Measurements from ENCODE around the gene SHPK. TPM values are rescaled to one million over a fixed set of nuclear protein-coding genes. Genes with fewer than 3 reads are reported as not detected.

Gene SHPK
- total RNA-seq, 1 experiment from 2014 or later = 20.0 TPM

DNA sequence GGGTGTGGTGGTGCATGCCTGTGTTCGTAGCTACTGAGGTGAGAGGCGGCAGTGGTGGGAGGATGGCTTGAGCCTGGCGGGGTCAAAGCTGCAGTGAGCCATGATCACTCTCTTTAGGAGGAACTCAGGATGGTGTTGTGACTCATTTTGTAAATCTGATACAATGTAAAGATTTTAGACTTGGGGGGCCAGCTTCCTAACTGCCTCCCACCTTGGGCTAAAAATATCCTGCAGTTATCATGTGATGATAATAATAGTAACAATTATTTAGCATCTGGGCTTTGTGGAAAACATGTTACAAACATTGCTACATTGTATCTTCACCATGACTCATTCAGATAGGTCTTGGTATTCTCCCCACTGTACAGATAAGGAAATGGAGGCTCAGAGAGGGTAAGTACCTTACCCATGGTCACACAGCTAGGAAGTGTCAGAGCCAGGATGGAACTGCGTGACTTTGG is 7.9 kb upstream of the SHPK start:
- Histone ChIP-seq H3K4me1 (ENCODE audit: insufficient read depth, low read length, poor library complexity, severe bottlenecking) (no peaks in the 10 kb centered on the region), H3K36me3 (ENCODE audit: insufficient read depth, low read length, poor library complexity, severe bottlenecking) (no peaks in the 10 kb centered on the region), H3K27ac (ENCODE audit: low read depth, low read length, poor library complexity, severe bottlenecking) (no peak overlapping the region), H3K9me3 (ENCODE audit: low read depth, low read length, poor library complexity, severe bottlenecking) (no peaks in the 10 kb centered on the region), H3K27me3 (replicated peaks; ENCODE audit: insufficient read depth, low read depth, low read length, poor library complexity) (no peaks in the 10 kb centered on the region), H3K4me3 (ENCODE audit: low read depth, low read length, poor library complexity, severe bottlenecking) (no peak overlapping the region)
- intact Hi-C loops (cut with micrococcal nuclease; ENCODE audit: unreplicated experiment) = loop anchor here (10.0 kb wide), 1 partner anchor 599 kb away; no protein-coding TSS in a partner anchor
- ChIA-PET POLR2A (ENCODE audit: low non-redundant PET) (no interaction called here), CTCF (no interaction called here)
- BruUV-seq (replicated peaks) = no TSS peak
- TF ChIP-seq EZH2 (IDR thresholded peaks at IDR 0.05; ENCODE audit: borderline replicate concordance, low read depth, low read length, poor library complexity, severe bottlenecking) = no peak
- TF ChIP-seq, protein P1, sequence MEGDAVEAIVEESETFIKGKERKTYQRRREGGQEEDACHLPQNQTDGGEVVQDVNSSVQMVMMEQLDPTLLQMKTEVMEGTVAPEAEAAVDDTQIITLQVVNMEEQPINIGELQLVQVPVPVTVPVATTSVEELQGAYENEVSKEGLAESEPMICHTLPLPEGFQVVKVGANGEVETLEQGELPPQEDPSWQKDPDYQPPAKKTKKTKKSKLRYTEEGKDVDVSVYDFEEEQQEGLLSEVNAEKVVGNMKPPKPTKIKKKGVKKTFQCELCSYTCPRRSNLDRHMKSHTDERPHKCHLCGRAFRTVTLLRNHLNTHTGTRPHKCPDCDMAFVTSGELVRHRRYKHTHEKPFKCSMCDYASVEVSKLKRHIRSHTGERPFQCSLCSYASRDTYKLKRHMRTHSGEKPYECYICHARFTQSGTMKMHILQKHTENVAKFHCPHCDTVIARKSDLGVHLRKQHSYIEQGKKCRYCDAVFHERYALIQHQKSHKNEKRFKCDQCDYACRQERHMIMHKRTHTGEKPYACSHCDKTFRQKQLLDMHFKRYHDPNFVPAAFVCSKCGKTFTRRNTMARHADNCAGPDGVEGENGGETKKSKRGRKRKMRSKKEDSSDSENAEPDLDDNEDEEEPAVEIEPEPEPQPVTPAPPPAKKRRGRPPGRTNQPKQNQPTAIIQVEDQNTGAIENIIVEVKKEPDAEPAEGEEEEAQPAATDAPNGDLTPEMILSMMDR (conservative IDR thresholded peaks at IDR 0.05; ENCODE audit: low read depth, low read length) = no peak
- no peak for DNase-seq (ENCODE audit: low spot score)

DNA sequence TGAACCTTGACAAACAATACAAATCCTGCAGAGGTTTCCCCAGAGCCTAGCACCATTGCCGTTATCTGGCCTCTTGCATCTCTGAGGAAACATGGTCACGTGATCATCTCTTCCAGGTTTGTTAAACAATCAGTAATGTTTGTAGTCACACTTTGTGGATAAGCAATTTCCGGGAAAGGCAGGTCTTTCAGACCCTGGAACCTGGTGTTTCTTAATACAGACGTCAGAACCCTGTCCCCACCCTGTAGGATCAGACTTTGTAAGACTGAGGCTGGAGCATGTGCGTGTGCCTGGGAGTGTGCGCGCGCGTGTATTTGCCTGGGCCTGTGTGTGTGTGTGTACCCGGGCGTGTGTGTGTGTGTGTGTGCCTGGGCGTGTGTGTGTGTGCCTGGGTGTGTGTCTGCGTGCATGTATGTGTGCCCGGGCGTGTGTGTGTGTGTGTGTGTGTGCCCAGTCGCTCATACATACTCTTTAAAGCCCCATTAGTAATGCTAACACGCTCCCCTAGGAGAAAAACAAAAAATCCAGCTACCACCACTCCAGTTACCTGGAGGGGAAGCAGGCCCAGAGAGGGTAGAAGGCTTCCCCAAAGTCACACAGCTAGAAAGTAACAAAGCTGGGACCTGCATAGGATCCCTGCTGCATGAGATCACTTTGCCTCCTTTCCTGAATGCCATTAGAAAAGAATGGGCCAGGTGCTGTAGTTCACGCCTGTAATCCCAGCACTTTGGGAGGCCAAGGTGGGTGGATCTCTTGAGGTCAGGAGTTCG is 5.9 kb upstream of the SHPK start:
- DNase-seq (ENCODE audit: low spot score) = no peak
- H3K27me3 ChIP-seq (replicated peaks; ENCODE audit: insufficient read depth, low read depth, low read length, poor library complexity) = no peaks in the 10 kb centered on the region
- no peaks in the 10 kb centered on the region for H3K36me3 ChIP-seq (ENCODE audit: insufficient read depth, low read length, poor library complexity, severe bottlenecking)
- ChIA-PET CTCF (no interaction called here), POLR2A (ENCODE audit: low non-redundant PET) (no interaction called here)
- no peak overlapping the region for H3K27ac ChIP-seq (ENCODE audit: low read depth, low read length, poor library complexity, severe bottlenecking)
- H3K4me1 ChIP-seq (ENCODE audit: insufficient read depth, low read length, poor library complexity, severe bottlenecking) = no peaks in the 10 kb centered on the region
- TF ChIP-seq, protein P1 (conservative IDR thresholded peaks at IDR 0.05; ENCODE audit: low read depth, low read length) = no peak
- no peak for TF ChIP-seq EZH2 (IDR thresholded peaks at IDR 0.05; ENCODE audit: borderline replicate concordance, low read depth, low read length, poor library complexity, severe bottlenecking)
- no peak overlapping the region for H3K4me3 ChIP-seq (ENCODE audit: low read depth, low read length, poor library complexity, severe bottlenecking)
- intact Hi-C loops (cut with micrococcal nuclease; ENCODE audit: unreplicated experiment) = loop anchor here (10.0 kb wide), 1 partner anchor 597 kb away; no protein-coding TSS in a partner anchor
- no peaks in the 10 kb centered on the region for H3K9me3 ChIP-seq (ENCODE audit: low read depth, low read length, poor library complexity, severe bottlenecking)
- BruUV-seq (replicated peaks) = no TSS peak

DNA sequence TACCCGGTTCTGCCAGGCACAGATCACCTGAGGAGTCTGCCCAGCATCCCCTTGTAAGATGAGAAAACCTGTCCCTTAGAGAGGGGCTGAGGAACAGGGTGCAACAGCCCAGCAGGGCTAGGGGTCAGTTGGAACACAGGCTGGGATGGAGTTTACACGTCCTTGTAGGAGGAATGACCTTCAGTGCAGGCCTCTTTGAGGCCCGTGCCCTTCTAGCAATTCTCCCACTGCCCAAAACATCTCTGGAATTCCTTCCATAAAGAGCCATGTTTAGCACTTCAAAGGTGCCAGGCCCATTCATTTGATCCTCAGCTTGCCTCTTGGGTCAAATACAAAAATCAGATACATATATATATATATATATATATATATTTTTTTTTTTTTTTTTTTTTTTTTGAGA is 5.0 kb upstream of the SHPK start:
- CTCF ChIA-PET = no interaction called here
- no peaks in the 10 kb centered on the region for H3K36me3 ChIP-seq (ENCODE audit: insufficient read depth, low read length, poor library complexity, severe bottlenecking)
- H3K27me3 ChIP-seq (replicated peaks; ENCODE audit: insufficient read depth, low read depth, low read length, poor library complexity) = no peaks in the 10 kb centered on the region
- intact Hi-C loops (cut with micrococcal nuclease; ENCODE audit: unreplicated experiment) = loop anchor here (10.0 kb wide), 1 partner anchor 596 kb away; no protein-coding TSS in a partner anchor
- H3K9me3 ChIP-seq (ENCODE audit: low read depth, low read length, poor library complexity, severe bottlenecking) = no peaks in the 10 kb centered on the region
- no peak for TF ChIP-seq EZH2 (IDR thresholded peaks at IDR 0.05; ENCODE audit: borderline replicate concordance, low read depth, low read length, poor library complexity, severe bottlenecking)
- TF ChIP-seq, protein P1 (conservative IDR thresholded peaks at IDR 0.05; ENCODE audit: low read depth, low read length) = no peak
- H3K4me3 ChIP-seq (ENCODE audit: low read depth, low read length, poor library complexity, severe bottlenecking) = no peak overlapping the region
- POLR2A ChIA-PET (ENCODE audit: low non-redundant PET) = no interaction called here
- no peak for DNase-seq (ENCODE audit: low spot score)
- no peak overlapping the region for H3K27ac ChIP-seq (ENCODE audit: low read depth, low read length, poor library complexity, severe bottlenecking)
- BruUV-seq (replicated peaks) = no TSS peak
- H3K4me1 ChIP-seq (ENCODE audit: insufficient read depth, low read length, poor library complexity, severe bottlenecking) = no peaks in the 10 kb centered on the region
